ENCODE measurements around the gene SLFN12L.

SLFN12L gene

DNA sequence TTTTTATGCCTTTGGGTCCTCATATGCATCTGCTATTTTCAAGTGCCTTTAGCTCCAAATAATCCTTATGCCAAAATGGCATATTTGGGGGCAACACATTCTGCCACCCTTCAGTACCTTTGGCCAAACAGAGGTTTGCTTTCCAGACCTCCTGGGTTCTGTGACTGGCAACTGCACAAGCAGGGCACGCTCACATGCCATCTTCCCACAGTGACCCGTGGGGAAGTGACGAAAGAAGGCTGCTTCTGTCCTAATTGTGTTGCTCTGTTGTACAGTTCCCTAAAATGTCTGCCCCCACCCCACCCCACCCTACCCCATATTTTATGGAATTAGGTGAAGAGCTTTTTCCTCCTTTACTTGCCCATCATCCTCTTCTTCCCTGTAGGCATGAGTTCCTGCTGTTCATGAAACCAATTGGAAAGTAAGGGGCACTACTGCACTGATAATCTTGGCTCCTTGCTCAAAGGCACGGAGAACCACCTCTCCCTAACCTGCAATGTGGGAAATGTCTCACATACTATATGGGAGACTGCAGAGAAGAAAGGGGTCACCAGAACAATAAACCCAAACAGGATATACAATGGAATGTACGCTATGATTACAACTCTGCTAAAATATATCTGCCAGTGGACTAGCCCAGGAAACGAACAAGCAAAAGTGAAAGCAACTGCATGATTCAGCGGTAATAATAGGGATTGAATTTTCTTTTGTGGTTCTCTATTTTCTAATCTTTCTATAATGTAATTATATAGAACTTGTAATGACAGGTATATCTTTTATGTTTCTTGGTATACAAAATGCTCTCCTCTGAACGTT, 3.3 kb upstream of the SLFN12L start:
- peak; percentile 69 for ATAC-seq
- TF ChIP-seq GLIS3 (CRISPR knock-in tag; IDR thresholded peaks at IDR 0.05) (no peak), CSDC2 (CRISPR knock-in tag; IDR thresholded peaks at IDR 0.05) (no peak), ZFP3 (CRISPR knock-in tag; IDR thresholded peaks at IDR 0.05) (no peak), ZNF70 (CRISPR knock-in tag; IDR thresholded peaks at IDR 0.05) (no peak), ZNF565 (CRISPR knock-in tag; conservative IDR thresholded peaks at IDR 0.05; ENCODE audit: low read depth) (no peak), BACH2 (CRISPR knock-in tag; IDR thresholded peaks at IDR 0.05; ENCODE audit: borderline replicate concordance) (no peak), PPARA (CRISPR knock-in tag; IDR thresholded peaks at IDR 0.05; ENCODE audit: borderline replicate concordance) (no peak), ZC3H10 (CRISPR knock-in tag; IDR thresholded peaks at IDR 0.05) (no peak), ISL1 (CRISPR knock-in tag; IDR thresholded peaks at IDR 0.05) (no peak), ESRRG (CRISPR knock-in tag; IDR thresholded peaks at IDR 0.05) (no peak), ZFP30 (CRISPR knock-in tag; IDR thresholded peaks at IDR 0.05) (no peak), TCF4 (CRISPR knock-in tag; IDR thresholded peaks at IDR 0.05; ENCODE audit: borderline replicate concordance) (no peak)
- TF ChIP-seq, protein P1, sequence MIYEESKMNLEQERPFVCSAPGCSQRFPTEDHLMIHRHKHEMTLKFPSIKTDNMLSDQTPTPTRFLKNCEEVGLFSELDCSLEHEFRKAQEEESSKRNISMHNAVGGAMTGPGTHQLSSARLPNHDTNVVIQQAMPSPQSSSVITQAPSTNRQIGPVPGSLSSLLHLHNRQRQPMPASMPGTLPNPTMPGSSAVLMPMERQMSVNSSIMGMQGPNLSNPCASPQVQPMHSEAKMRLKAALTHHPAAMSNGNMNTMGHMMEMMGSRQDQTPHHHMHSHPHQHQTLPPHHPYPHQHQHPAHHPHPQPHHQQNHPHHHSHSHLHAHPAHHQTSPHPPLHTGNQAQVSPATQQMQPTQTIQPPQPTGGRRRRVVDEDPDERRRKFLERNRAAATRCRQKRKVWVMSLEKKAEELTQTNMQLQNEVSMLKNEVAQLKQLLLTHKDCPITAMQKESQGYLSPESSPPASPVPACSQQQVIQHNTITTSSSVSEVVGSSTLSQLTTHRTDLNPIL (CRISPR knock-in tag; IDR thresholded peaks at IDR 0.05; ENCODE audit: low read depth): no peak
- TF ChIP-seq, protein P2, sequence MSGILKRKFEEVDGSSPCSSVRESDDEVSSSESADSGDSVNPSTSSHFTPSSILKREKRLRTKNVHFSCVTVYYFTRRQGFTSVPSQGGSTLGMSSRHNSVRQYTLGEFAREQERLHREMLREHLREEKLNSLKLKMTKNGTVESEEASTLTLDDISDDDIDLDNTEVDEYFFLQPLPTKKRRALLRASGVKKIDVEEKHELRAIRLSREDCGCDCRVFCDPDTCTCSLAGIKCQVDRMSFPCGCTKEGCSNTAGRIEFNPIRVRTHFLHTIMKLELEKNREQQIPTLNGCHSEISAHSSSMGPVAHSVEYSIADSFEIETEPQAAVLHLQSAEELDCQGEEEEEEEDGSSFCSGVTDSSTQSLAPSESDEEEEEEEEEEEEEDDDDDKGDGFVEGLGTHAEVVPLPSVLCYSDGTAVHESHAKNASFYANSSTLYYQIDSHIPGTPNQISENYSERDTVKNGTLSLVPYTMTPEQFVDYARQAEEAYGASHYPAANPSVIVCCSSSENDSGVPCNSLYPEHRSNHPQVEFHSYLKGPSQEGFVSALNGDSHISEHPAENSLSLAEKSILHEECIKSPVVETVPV (CRISPR knock-in tag; IDR thresholded peaks at IDR 0.05): no peak
- TF ChIP-seq, protein P3, sequence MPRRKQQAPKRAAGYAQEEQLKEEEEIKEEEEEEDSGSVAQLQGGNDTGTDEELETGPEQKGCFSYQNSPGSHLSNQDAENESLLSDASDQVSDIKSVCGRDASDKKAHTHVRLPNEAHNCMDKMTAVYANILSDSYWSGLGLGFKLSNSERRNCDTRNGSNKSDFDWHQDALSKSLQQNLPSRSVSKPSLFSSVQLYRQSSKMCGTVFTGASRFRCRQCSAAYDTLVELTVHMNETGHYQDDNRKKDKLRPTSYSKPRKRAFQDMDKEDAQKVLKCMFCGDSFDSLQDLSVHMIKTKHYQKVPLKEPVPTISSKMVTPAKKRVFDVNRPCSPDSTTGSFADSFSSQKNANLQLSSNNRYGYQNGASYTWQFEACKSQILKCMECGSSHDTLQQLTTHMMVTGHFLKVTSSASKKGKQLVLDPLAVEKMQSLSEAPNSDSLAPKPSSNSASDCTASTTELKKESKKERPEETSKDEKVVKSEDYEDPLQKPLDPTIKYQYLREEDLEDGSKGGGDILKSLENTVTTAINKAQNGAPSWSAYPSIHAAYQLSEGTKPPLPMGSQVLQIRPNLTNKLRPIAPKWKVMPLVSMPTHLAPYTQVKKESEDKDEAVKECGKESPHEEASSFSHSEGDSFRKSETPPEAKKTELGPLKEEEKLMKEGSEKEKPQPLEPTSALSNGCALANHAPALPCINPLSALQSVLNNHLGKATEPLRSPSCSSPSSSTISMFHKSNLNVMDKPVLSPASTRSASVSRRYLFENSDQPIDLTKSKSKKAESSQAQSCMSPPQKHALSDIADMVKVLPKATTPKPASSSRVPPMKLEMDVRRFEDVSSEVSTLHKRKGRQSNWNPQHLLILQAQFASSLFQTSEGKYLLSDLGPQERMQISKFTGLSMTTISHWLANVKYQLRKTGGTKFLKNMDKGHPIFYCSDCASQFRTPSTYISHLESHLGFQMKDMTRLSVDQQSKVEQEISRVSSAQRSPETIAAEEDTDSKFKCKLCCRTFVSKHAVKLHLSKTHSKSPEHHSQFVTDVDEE (CRISPR knock-in tag; IDR thresholded peaks at IDR 0.05): no peak
- TF ChIP-seq, protein P4, sequence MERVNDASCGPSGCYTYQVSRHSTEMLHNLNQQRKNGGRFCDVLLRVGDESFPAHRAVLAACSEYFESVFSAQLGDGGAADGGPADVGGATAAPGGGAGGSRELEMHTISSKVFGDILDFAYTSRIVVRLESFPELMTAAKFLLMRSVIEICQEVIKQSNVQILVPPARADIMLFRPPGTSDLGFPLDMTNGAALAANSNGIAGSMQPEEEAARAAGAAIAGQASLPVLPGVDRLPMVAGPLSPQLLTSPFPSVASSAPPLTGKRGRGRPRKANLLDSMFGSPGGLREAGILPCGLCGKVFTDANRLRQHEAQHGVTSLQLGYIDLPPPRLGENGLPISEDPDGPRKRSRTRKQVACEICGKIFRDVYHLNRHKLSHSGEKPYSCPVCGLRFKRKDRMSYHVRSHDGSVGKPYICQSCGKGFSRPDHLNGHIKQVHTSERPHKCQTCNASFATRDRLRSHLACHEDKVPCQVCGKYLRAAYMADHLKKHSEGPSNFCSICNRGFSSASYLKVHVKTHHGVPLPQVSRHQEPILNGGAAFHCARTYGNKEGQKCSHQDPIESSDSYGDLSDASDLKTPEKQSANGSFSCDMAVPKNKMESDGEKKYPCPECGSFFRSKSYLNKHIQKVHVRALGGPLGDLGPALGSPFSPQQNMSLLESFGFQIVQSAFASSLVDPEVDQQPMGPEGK (CRISPR knock-in tag; IDR thresholded peaks at IDR 0.05; ENCODE audit: borderline replicate concordance): no peak

DNA sequence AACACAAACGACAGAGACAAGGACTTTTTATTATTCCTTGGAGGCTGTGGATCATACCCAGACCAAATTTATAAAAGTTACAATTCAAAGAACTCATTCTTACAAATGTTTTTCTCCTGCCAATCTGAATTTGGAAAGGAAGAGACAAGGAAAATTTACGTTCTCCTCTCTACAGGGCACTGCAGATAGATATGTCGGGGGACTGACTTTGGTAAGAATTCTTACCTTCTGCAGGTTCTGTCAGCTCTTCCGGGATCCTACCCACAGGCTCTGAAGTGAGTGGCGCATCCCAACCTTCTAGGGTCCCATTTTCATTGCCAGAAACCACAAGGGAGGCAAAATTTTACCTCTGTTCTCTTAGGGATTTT, 2.2 kb upstream of the SLFN12L start:
- TF ChIP-seq, protein P4 (CRISPR knock-in tag; IDR thresholded peaks at IDR 0.05; ENCODE audit: borderline replicate concordance): no peak
- TF ChIP-seq GLIS3 (CRISPR knock-in tag; IDR thresholded peaks at IDR 0.05) (no peak), CSDC2 (CRISPR knock-in tag; IDR thresholded peaks at IDR 0.05) (no peak), ZNF8 (CRISPR knock-in tag; IDR thresholded peaks at IDR 0.05) (no peak), ESRRG (CRISPR knock-in tag; IDR thresholded peaks at IDR 0.05) (no peak), TCF4 (CRISPR knock-in tag; IDR thresholded peaks at IDR 0.05; ENCODE audit: borderline replicate concordance) (no peak), ZC3H10 (CRISPR knock-in tag; IDR thresholded peaks at IDR 0.05) (no peak), ZFP3 (CRISPR knock-in tag; IDR thresholded peaks at IDR 0.05) (no peak)
- TF ChIP-seq, protein P5, sequence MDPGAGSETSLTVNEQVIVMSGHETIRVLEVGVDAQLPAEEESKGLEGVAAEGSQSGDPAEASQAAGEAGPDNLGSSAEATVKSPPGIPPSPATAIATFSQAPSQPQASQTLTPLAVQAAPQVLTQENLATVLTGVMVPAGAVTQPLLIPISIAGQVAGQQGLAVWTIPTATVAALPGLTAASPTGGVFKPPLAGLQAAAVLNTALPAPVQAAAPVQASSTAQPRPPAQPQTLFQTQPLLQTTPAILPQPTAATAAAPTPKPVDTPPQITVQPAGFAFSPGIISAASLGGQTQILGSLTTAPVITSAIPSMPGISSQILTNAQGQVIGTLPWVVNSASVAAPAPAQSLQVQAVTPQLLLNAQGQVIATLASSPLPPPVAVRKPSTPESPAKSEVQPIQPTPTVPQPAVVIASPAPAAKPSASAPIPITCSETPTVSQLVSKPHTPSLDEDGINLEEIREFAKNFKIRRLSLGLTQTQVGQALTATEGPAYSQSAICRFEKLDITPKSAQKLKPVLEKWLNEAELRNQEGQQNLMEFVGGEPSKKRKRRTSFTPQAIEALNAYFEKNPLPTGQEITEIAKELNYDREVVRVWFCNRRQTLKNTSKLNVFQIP (CRISPR knock-in tag; IDR thresholded peaks at IDR 0.05; ENCODE audit: borderline replicate concordance, low read depth): no peak
- ATAC-seq: peak; percentile 27; the same call in 2 of the 3 replicates
